ENCODE data around the gene BMPER.

BMPER gene

GRCh38 chr7:33905389-33906032 lies at the start of gene BMPER:
TSS of gene BMPER (plus strand) at chr7:33905539. CDS start at chr7:33905614, 75 bp downstream.
- peaks cover 15% of the 10 kb centered on the region for H3K27me3 Mint-ChIP-seq
- no peak within 1 kb of the TSS for H3K27ac Mint-ChIP-seq
- no peak for DNase-seq (ENCODE audit: low spot score in 2 of 2)
- peak within 1 kb of the TSS; percentile 81 for H3K4me3 Mint-ChIP-seq
- H3K36me3 Mint-ChIP-seq: no peaks in the 10 kb centered on the region
- peak; percentile 41 for ATAC-seq (ENCODE audit: low read depth)
- H3K9me3 Mint-ChIP-seq: no peaks in the 10 kb centered on the region
- peaks cover 2% of the 10 kb centered on the region for H3K4me1 Mint-ChIP-seq

GRCh38 chr7:33861947-33862346 lies 43.4 kb upstream of the BMPER start:
- no peaks in the 10 kb centered on the region for H3K4me1 Mint-ChIP-seq
- peaks cover 3% of the 10 kb centered on the region for H3K9me3 Mint-ChIP-seq
- DNase-seq (ENCODE audit: low spot score in 2 of 2) (no peak), ATAC-seq (ENCODE audit: low read depth) (no peak)
- no peaks in the 10 kb centered on the region for H3K36me3 Mint-ChIP-seq
- no peak overlapping the region for H3K27ac Mint-ChIP-seq
- H3K4me3 Mint-ChIP-seq: no peak overlapping the region
- peaks cover 17% of the 10 kb centered on the region for H3K27me3 Mint-ChIP-seq

GRCh38 chr7:33862946-33863814 lies 42.2 kb upstream of the BMPER start:
- no peaks in the 10 kb centered on the region for H3K4me1 Mint-ChIP-seq
- H3K27me3 Mint-ChIP-seq: peaks cover 14% of the 10 kb centered on the region
- H3K36me3 Mint-ChIP-seq: no peaks in the 10 kb centered on the region
- ATAC-seq (ENCODE audit: low read depth): no peak
- no peak for DNase-seq (ENCODE audit: low spot score in 2 of 2)
- H3K27ac Mint-ChIP-seq: no peak overlapping the region
- H3K9me3 Mint-ChIP-seq: peaks cover 3% of the 10 kb centered on the region
- no peak overlapping the region for H3K4me3 Mint-ChIP-seq

DNA sequence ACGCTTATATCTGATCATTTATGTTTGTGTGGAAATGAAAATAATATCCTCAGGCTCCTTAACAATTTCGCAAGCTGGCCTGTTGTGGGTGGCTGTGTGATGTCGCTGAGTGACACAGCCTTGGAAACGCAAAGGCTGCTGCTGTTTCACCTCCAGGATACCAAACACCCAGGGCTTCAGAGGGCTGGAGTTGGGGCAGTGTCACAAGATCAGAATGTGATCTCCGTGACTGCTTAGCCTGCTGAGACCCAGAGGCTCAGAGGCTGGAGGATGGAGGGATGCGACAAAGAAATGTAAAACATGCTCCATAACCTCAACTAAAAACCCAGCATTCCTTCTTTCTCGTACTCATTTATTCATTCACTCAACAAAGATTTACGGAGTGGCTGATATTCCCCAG lies 37.2 kb upstream of the BMPER start:
- ATAC-seq (ENCODE audit: low read depth) (no peak), DNase-seq (ENCODE audit: low spot score in 2 of 2) (no peak)
- no peaks in the 10 kb centered on the region for H3K4me1 Mint-ChIP-seq

GRCh38 chr7:33869176-33869575 lies 36.2 kb upstream of the BMPER start:
- ATAC-seq (ENCODE audit: low read depth): no peak
- Mint-ChIP-seq H3K27me3 (no peaks in the 10 kb centered on the region), H3K4me3 (no peak overlapping the region), H3K4me1 (no peaks in the 10 kb centered on the region), H3K27ac (no peak overlapping the region), H3K36me3 (no peaks in the 10 kb centered on the region), H3K9me3 (no peaks in the 10 kb centered on the region)
- no peak for DNase-seq (ENCODE audit: low spot score in 2 of 2)

More for the DNA sequence above, 37.2 kb upstream of the BMPER start:
- Mint-ChIP-seq H3K9me3 (no peaks in the 10 kb centered on the region), H3K4me3 (no peak overlapping the region), H3K27me3 (peaks cover 2% of the 10 kb centered on the region), H3K36me3 (no peaks in the 10 kb centered on the region), H3K27ac (no peak overlapping the region)

GRCh38 chr7:33870120-33870519 lies 35.2 kb upstream of the BMPER start:
- DNase-seq (ENCODE audit: low spot score in 2 of 2) (no peak), ATAC-seq (ENCODE audit: low read depth) (no peak)
- H3K36me3 Mint-ChIP-seq: no peaks in the 10 kb centered on the region
- no peaks in the 10 kb centered on the region for H3K4me1 Mint-ChIP-seq
- H3K9me3 Mint-ChIP-seq: no peaks in the 10 kb centered on the region
- no peak overlapping the region for H3K4me3 Mint-ChIP-seq
- no peak overlapping the region for H3K27ac Mint-ChIP-seq
- peaks cover 1% of the 10 kb centered on the region for H3K27me3 Mint-ChIP-seq

DNA sequence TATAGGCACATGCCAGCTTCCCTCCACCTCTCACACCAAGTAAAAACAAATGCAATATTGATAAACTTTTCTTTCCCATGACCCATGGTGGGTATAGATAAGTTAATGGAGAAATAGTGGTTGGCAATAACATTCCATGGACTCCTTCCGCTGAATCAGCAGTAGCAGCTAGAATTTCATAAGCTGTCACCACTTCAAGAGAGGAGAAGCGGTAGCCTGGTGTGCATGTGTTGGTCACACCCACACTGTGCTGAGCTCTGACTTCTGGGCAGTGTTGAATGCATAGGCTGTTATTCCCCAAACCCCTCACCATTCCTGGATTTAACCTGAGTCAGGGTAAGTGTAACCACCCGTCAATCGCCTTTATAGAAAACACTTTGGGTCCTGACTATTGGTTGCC lies 32.5 kb upstream of the BMPER start:
- Mint-ChIP-seq H3K9me3 (no peaks in the 10 kb centered on the region), H3K27me3 (peaks cover 1% of the 10 kb centered on the region), H3K4me1 (no peaks in the 10 kb centered on the region), H3K27ac (no peak overlapping the region), H3K36me3 (no peaks in the 10 kb centered on the region), H3K4me3 (no peak overlapping the region)
- DNase-seq (ENCODE audit: low spot score in 2 of 2) (no peak), ATAC-seq (ENCODE audit: low read depth) (no peak)

- H3K36me3 Mint-ChIP-seq: no peaks in the 10 kb centered on the region
- H3K4me3 Mint-ChIP-seq: no peak overlapping the region
- DNase-seq (ENCODE audit: low spot score in 2 of 2): no peak
- no peak overlapping the region for H3K27ac Mint-ChIP-seq
- no peak for ATAC-seq (ENCODE audit: low read depth)
- H3K9me3 Mint-ChIP-seq: no peaks in the 10 kb centered on the region
- peaks cover 1% of the 10 kb centered on the region for H3K27me3 Mint-ChIP-seq
- H3K4me1 Mint-ChIP-seq: no peaks in the 10 kb centered on the region
Observed at GRCh38 chr7:33873518-33873917, 31.8 kb upstream of the BMPER start.

DNA sequence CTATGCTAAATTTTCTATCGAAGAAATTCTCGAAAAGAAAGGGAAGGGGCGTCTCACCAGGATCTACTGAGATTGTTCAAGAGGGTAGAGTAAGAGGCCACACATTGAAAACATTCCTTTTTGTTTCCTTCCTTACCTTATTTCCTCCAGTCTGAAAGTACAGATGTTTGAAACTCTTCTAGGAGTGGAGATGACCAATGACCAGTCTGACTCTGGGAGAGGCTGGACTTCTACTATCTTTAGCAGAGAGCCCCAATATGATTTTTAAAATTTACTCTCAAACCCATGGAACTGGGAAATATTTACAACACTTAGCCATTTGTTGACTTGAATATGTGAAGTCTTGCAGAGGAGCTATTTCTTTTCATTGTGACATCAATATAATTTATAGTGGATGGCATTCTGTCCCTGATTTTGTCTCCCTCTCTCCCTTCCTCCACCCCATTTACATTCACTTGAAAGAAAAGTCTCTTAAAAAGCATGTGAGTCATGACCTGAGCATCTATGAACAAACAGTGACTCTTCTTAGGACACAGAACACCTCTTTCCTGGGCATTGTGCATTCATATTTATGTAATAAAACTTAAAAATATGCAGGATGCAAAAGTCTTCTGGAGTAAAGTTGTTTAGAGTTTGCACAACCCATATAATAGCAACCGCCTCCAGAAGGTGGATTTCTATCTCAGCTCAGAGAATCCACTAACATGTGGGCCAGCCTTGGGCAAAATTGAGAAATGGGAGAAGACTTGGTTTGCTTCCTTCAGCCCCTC lies 31.2 kb upstream of the BMPER start:
- ATAC-seq (ENCODE audit: low read depth): no peak
- peaks cover 1% of the 10 kb centered on the region for H3K27me3 Mint-ChIP-seq
- no peaks in the 10 kb centered on the region for H3K36me3 Mint-ChIP-seq
- H3K9me3 Mint-ChIP-seq: no peaks in the 10 kb centered on the region
- H3K4me3 Mint-ChIP-seq: no peak overlapping the region
- H3K4me1 Mint-ChIP-seq: no peaks in the 10 kb centered on the region
- H3K27ac Mint-ChIP-seq: no peak overlapping the region
- DNase-seq (ENCODE audit: low spot score in 2 of 2): no peak

DNA sequence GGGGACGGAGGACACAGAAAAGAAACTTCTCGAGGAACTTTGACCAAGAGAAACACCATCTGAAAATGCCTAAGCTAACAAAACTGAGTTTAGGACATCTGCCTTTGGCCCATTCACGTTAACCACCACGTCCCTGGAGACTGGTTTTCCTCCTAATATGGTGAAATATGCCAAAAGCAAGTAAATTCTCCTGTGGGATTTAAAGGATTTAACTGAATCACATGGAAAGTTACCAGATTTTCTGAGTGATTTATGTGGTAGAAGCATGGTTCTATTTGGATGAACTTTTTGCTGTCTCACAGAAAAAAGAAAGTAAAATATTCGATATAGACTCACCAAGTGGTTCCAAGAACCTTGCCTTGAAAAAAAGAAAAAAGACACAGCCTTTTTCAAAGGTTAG lies 30.4 kb upstream of the BMPER start:
- H3K27me3 Mint-ChIP-seq: peaks cover 1% of the 10 kb centered on the region
- H3K36me3 Mint-ChIP-seq: no peaks in the 10 kb centered on the region
- H3K4me3 Mint-ChIP-seq: no peak overlapping the region
- H3K9me3 Mint-ChIP-seq: no peaks in the 10 kb centered on the region
- no peak for DNase-seq (ENCODE audit: low spot score in 2 of 2)
- no peak overlapping the region for H3K27ac Mint-ChIP-seq
- no peak for ATAC-seq (ENCODE audit: low read depth)
- H3K4me1 Mint-ChIP-seq: no peaks in the 10 kb centered on the region

- Mint-ChIP-seq H3K27me3 (peaks cover 3% of the 10 kb centered on the region), H3K9me3 (no peaks in the 10 kb centered on the region), H3K36me3 (no peaks in the 10 kb centered on the region), H3K27ac (no peak overlapping the region), H3K4me1 (no peaks in the 10 kb centered on the region), H3K4me3 (no peak overlapping the region)
- no peak for DNase-seq (ENCODE audit: low spot score in 2 of 2)
- ATAC-seq (ENCODE audit: low read depth): no peak
Observed at GRCh38 chr7:33876596-33877274, 28.6 kb upstream of the BMPER start.

GRCh38 chr7:33880787-33881186 lies 24.6 kb upstream of the BMPER start:
- Mint-ChIP-seq H3K36me3 (no peaks in the 10 kb centered on the region), H3K4me3 (no peak overlapping the region), H3K4me1 (no peaks in the 10 kb centered on the region), H3K9me3 (no peaks in the 10 kb centered on the region), H3K27ac (no peak overlapping the region), H3K27me3 (peaks cover 3% of the 10 kb centered on the region)
- DNase-seq (ENCODE audit: low spot score in 2 of 2) (no peak), ATAC-seq (ENCODE audit: low read depth) (no peak)

GRCh38 chr7:33881316-33881715 lies 24.0 kb upstream of the BMPER start:
- no peak overlapping the region for H3K4me3 Mint-ChIP-seq
- no peaks in the 10 kb centered on the region for H3K4me1 Mint-ChIP-seq
- H3K36me3 Mint-ChIP-seq: no peaks in the 10 kb centered on the region
- no peaks in the 10 kb centered on the region for H3K9me3 Mint-ChIP-seq
- H3K27ac Mint-ChIP-seq: no peak overlapping the region
- ATAC-seq (ENCODE audit: low read depth) (no peak), DNase-seq (ENCODE audit: low spot score in 2 of 2) (no peak)
- H3K27me3 Mint-ChIP-seq: peaks cover 3% of the 10 kb centered on the region

Data from memory B cell (primary cell).